Measurements from ENCODE around the gene LRRC61.
"Not testable (repeated sequence)": the region's sequence is repeated elsewhere in the genome, so short reads cannot be mapped to it uniquely, and the experiment has no call there.

The LRRC61 gene

GRCh38 chr7:150322833-150323681, at the start of gene LRRC61, which contains the start of gene ACTR3C:
TSS of gene LRRC61 (plus strand) at chr7:150323355. CDS start at chr7:150336862, 13,507 bp downstream.
TSS of gene ACTR3C (minus strand) at chr7:150323545. CDS start at chr7:150295296, 28,249 bp downstream.
- peak within 1 kb of the TSS; percentile 72 for H3K4me3 ChIP-seq (ENCODE audit: low read length)
- DNase-seq (ENCODE audit: low read depth): peak; percentile 42
- TF ChIP-seq, protein P1, sequence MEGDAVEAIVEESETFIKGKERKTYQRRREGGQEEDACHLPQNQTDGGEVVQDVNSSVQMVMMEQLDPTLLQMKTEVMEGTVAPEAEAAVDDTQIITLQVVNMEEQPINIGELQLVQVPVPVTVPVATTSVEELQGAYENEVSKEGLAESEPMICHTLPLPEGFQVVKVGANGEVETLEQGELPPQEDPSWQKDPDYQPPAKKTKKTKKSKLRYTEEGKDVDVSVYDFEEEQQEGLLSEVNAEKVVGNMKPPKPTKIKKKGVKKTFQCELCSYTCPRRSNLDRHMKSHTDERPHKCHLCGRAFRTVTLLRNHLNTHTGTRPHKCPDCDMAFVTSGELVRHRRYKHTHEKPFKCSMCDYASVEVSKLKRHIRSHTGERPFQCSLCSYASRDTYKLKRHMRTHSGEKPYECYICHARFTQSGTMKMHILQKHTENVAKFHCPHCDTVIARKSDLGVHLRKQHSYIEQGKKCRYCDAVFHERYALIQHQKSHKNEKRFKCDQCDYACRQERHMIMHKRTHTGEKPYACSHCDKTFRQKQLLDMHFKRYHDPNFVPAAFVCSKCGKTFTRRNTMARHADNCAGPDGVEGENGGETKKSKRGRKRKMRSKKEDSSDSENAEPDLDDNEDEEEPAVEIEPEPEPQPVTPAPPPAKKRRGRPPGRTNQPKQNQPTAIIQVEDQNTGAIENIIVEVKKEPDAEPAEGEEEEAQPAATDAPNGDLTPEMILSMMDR (IDR thresholded peaks at IDR 0.05; ENCODE audit: insufficient read depth, low read depth, low read length, missing control alignments): no peak

GRCh38 chr7:150276132-150276695, 46.9 kb upstream of the LRRC61 start:
- DNase-seq (ENCODE audit: low read depth): peak; percentile 20
- not testable (repeated sequence) for H3K4me3 ChIP-seq (ENCODE audit: low read length)

DNA sequence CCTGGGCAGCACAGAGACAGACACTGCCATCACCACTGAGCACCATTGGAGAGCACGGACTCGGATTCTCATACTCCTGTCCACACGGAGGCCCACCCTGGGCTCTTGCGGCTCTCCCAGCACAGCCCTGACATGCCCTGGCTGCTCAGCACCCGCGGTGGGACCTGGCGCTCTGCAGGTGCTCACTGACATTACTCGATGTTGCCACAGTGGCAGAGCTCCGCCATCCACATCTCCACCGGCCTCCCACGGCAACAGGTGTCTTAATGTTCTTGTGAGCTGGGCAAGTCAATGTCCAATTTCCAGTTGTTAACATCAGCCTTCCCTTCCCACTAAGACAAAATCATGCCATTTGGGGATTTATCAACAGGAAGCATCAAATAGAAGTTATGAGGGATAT, 44.8 kb upstream of the LRRC61 start:
- not testable (repeated sequence) for DNase-seq (ENCODE audit: low read depth); H3K4me3 ChIP-seq (ENCODE audit: low read length)

More at GRCh38 chr7:150276132-150276695, 46.9 kb upstream of the LRRC61 start:
- TF ChIP-seq, protein P1 (IDR thresholded peaks at IDR 0.05; ENCODE audit: insufficient read depth, low read depth, low read length, missing control alignments): peak; percentile 58

GRCh38 chr7:150281681-150282403, 41.3 kb upstream of the LRRC61 start:
- DNase-seq (ENCODE audit: low read depth); H3K4me3 ChIP-seq (ENCODE audit: low read length): not testable (repeated sequence)

DNA sequence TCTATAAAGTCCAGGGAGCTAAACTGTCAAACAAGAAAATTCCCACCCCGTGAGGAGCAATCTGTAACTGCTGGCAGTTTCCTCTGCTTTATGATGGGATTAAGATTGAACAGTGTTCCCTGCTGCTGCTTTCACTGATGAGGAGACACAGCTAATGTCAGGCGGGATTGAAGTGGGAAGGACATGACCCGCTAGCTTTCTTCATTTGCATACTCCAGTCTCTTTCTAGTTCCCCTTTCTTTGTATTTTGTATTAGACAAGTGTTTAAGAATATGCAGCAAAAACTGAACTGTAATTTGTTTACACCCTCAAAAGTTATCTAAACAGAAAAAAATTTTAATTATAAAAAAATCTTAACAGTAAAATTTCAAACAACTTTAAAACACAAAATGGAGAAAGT, 40.0 kb upstream of the LRRC61 start:
- H3K4me3 ChIP-seq (ENCODE audit: low read length); DNase-seq (ENCODE audit: low read depth): not testable (repeated sequence)

- H3K4me3 ChIP-seq (ENCODE audit: low read length): not testable (repeated sequence)
- DNase-seq (ENCODE audit: low read depth): peak; percentile 24
Measured at GRCh38 chr7:150283608-150284007, 39.5 kb upstream of the LRRC61 start.

GRCh38 chr7:150285849-150286754, 37.1 kb upstream of the LRRC61 start:
- TF ChIP-seq, protein P1 (IDR thresholded peaks at IDR 0.05; ENCODE audit: insufficient read depth, low read depth, low read length, missing control alignments): peak; percentile 53

GRCh38 chr7:150287815-150288214, 35.3 kb upstream of the LRRC61 start:
- not testable (repeated sequence) for DNase-seq (ENCODE audit: low read depth); H3K4me3 ChIP-seq (ENCODE audit: low read length)

More at GRCh38 chr7:150285849-150286754, 37.1 kb upstream of the LRRC61 start:
- peak; percentile 19 for DNase-seq (ENCODE audit: low read depth)
- not testable (repeated sequence) for H3K4me3 ChIP-seq (ENCODE audit: low read length)

DNA sequence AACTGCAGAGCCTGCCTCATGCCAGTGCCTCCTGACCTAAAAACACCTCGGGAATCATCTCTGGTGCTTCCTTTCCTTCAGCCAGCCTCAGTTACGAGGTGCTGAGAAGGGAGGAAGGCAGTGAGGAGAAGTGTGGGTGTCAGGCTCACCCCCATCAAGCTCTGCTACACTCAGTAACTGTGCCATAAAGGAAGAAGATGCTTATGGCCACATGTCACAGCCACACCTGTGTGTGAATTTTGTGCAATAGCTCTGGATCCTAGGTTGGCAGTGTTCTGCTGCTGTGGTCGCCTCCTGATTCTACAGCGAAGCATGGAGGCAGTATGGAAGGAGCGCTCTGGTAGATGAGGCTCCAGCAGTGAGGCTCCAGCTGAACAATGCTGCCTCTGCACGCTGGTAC, 34.3 kb upstream of the LRRC61 start:
- H3K4me3 ChIP-seq (ENCODE audit: low read length); DNase-seq (ENCODE audit: low read depth): not testable (repeated sequence)

GRCh38 chr7:150290317-150290716, 32.8 kb upstream of the LRRC61 start:
- H3K4me3 ChIP-seq (ENCODE audit: low read length); DNase-seq (ENCODE audit: low read depth): not testable (repeated sequence)

DNA sequence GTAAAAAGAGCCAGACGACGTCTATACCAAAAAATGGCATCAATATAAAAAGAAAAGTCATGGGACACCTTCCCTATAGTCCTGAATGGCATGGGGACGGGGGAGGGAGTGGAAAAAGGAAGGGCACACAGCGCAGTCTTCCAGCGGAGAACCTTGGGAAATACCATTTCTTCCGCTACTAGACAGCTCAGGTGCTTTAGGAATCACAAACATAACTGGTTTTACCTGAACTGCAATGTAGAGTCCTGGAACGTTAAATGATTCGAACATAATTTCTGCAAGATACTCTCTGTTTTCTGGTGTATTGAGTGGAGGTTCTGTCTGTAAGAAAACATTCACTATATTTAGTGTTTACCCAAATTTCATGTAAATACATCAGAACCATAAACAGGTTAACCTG, 28.1 kb upstream of the LRRC61 start:
- H3K4me3 ChIP-seq (ENCODE audit: low read length): not testable (repeated sequence)
- DNase-seq (ENCODE audit: low read depth): peak; percentile 29

- DNase-seq (ENCODE audit: low read depth); H3K4me3 ChIP-seq (ENCODE audit: low read length): not testable (repeated sequence)
Measured at GRCh38 chr7:150295614-150296013, 27.5 kb upstream of the LRRC61 start.

GRCh38 chr7:150296802-150297201, 26.4 kb upstream of the LRRC61 start:
- not testable (repeated sequence) for DNase-seq (ENCODE audit: low read depth); H3K4me3 ChIP-seq (ENCODE audit: low read length)

DNA sequence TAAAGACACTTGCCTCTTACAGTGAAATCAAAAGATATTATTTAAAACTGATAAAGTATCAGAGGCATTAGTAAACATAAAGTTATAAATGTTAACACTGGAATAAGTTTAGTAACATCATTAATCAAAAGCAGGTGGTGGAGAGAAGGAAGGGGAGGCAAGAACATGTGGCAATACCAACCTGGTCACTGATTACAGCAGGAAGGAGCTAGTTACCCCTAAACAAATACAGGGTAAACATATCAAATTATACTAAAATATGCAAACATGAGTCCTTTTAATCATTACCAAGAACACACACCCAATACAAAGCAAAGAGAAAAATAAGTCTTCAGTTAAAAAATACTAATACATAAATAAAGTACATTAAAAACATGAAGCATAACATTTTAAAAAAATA, 25.2 kb upstream of the LRRC61 start:
- not testable (repeated sequence) for H3K4me3 ChIP-seq (ENCODE audit: low read length); DNase-seq (ENCODE audit: low read depth)

Data from epithelial cell of esophagus (primary cell).